ENCODE data around the gene CHCHD2. TPM values are rescaled to one million over a fixed set of nuclear protein-coding genes. Genes with fewer than 3 reads are reported as not detected.

The CHCHD2 gene
- total and polyA plus RNA-seq, 2 of the 13 experiments (the other 11 are each of a cell fraction or from before 2014, with no cell fraction given), result 330 to 572 TPM

DNA sequence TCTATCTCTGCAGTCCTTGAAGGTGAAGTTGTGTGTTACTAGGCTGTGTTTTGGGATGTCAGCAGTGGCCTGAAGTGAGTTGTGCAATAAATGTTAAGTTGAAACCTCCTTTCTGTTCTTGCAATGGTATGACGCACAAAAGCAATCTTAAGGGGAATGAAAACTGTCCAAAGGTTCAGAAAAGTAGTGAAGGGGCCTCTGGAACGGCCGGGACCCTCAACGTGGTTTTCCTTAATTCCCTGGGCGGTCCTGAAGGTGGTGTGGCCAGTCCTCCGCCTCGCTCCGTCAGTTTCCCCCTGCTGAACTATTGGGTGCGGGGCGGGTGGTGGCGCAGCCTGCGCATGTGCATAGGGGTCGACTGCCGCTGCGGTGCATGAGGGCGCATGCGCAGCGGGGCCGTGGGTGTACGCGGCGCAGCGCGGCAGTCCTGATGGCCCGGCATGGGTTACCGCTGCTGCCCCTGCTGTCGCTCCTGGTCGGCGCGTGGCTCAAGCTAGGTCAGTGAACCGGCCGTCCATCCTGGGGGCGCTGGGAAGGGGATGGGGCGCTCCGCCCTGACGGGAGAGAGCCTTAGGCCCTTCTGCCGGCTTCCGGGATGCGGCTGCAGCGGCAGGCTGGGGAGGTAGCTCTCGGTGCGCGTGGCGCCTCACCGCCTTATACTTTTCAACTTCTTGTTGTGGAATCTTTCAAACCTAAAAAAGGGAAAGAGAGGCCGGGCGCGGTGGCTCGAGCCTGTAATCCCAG is 42.2 kb downstream of the CHCHD2 start, which contains the start of gene SUMF2 (continued):
- TF ChIP-seq, protein P1, sequence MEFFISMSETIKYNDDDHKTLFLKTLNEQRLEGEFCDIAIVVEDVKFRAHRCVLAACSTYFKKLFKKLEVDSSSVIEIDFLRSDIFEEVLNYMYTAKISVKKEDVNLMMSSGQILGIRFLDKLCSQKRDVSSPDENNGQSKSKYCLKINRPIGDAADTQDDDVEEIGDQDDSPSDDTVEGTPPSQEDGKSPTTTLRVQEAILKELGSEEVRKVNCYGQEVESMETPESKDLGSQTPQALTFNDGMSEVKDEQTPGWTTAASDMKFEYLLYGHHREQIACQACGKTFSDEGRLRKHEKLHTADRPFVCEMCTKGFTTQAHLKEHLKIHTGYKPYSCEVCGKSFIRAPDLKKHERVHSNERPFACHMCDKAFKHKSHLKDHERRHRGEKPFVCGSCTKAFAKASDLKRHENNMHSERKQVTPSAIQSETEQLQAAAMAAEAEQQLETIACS (CRISPR knock-in tag; IDR thresholded peaks at IDR 0.05), result peak; percentile 25; the same call in 1 of the 2 replicates
- no peak for TF ChIP-seq ATAD3A (CRISPR knock-in tag; IDR thresholded peaks at IDR 0.05)
- 0 out of 2 replicates have a peak, but pooled peaks have one; percentile 63 for TF ChIP-seq ZNF136 (CRISPR knock-in tag; IDR thresholded peaks at IDR 0.05; ENCODE audit: low read depth)
- no peak for TF ChIP-seq SMARCE1 (IDR thresholded peaks at IDR 0.05; ENCODE audit: borderline replicate concordance)
- TF ChIP-seq, protein P2, sequence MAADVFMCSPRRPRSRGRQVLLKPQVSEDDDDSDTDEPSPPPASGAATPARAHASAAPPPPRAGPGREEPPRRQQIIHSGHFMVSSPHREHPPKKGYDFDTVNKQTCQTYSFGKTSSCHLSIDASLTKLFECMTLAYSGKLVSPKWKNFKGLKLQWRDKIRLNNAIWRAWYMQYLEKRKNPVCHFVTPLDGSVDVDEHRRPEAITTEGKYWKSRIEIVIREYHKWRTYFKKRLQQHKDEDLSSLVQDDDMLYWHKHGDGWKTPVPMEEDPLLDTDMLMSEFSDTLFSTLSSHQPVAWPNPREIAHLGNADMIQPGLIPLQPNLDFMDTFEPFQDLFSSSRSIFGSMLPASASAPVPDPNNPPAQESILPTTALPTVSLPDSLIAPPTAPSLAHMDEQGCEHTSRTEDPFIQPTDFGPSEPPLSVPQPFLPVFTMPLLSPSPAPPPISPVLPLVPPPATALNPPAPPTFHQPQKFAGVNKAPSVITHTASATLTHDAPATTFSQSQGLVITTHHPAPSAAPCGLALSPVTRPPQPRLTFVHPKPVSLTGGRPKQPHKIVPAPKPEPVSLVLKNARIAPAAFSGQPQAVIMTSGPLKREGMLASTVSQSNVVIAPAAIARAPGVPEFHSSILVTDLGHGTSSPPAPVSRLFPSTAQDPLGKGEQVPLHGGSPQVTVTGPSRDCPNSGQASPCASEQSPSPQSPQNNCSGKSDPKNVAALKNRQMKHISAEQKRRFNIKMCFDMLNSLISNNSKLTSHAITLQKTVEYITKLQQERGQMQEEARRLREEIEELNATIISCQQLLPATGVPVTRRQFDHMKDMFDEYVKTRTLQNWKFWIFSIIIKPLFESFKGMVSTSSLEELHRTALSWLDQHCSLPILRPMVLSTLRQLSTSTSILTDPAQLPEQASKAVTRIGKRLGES (CRISPR knock-in tag; IDR thresholded peaks at IDR 0.05; ENCODE audit: borderline replicate concordance), result no peak; the same call in 1 of the 2 replicates
- TF ChIP-seq FOXO1 (CRISPR knock-in tag; IDR thresholded peaks at IDR 0.05), result peak; percentile 14; the same call in 1 of the 2 replicates
- TF ChIP-seq ZNF562 (CRISPR knock-in tag; IDR thresholded peaks at IDR 0.05; ENCODE audit: borderline replicate concordance), result no peak
- TF ChIP-seq ZNF30 (CRISPR knock-in tag; IDR thresholded peaks at IDR 0.05), result no peak
- TF ChIP-seq BRCA1 (CRISPR knock-in tag; IDR thresholded peaks at IDR 0.05), result peak; percentile 88; the same call in 1 of the 2 replicates
- no peak for TF ChIP-seq LCORL (IDR thresholded peaks at IDR 0.05)
- peak; percentile 73; the same call in 1 of the 2 replicates for TF ChIP-seq LCORL (CRISPR knock-in tag; IDR thresholded peaks at IDR 0.05)
- no peak for TF ChIP-seq ZNF382 (CRISPR knock-in tag; IDR thresholded peaks at IDR 0.05; ENCODE audit: borderline replicate concordance)
- TF ChIP-seq, protein P3, sequence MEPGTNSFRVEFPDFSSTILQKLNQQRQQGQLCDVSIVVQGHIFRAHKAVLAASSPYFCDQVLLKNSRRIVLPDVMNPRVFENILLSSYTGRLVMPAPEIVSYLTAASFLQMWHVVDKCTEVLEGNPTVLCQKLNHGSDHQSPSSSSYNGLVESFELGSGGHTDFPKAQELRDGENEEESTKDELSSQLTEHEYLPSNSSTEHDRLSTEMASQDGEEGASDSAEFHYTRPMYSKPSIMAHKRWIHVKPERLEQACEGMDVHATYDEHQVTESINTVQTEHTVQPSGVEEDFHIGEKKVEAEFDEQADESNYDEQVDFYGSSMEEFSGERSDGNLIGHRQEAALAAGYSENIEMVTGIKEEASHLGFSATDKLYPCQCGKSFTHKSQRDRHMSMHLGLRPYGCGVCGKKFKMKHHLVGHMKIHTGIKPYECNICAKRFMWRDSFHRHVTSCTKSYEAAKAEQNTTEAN (CRISPR knock-in tag; conservative IDR thresholded peaks at IDR 0.05), result peak; percentile 57; the same call in 1 of the 2 replicates
- TF ChIP-seq, protein P4, sequence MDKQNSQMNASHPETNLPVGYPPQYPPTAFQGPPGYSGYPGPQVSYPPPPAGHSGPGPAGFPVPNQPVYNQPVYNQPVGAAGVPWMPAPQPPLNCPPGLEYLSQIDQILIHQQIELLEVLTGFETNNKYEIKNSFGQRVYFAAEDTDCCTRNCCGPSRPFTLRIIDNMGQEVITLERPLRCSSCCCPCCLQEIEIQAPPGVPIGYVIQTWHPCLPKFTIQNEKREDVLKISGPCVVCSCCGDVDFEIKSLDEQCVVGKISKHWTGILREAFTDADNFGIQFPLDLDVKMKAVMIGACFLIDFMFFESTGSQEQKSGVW (CRISPR knock-in tag; IDR thresholded peaks at IDR 0.05; ENCODE audit: borderline replicate concordance), result no peak
- peak; percentile 57 for TF ChIP-seq STAG1 (CRISPR knock-in tag; IDR thresholded peaks at IDR 0.05)
- no peak for TF ChIP-seq RBAK (CRISPR knock-in tag; IDR thresholded peaks at IDR 0.05)
- TF ChIP-seq NPAS2 (CRISPR knock-in tag; IDR thresholded peaks at IDR 0.05; ENCODE audit: borderline replicate concordance), result no peak
- TF ChIP-seq, protein P5, sequence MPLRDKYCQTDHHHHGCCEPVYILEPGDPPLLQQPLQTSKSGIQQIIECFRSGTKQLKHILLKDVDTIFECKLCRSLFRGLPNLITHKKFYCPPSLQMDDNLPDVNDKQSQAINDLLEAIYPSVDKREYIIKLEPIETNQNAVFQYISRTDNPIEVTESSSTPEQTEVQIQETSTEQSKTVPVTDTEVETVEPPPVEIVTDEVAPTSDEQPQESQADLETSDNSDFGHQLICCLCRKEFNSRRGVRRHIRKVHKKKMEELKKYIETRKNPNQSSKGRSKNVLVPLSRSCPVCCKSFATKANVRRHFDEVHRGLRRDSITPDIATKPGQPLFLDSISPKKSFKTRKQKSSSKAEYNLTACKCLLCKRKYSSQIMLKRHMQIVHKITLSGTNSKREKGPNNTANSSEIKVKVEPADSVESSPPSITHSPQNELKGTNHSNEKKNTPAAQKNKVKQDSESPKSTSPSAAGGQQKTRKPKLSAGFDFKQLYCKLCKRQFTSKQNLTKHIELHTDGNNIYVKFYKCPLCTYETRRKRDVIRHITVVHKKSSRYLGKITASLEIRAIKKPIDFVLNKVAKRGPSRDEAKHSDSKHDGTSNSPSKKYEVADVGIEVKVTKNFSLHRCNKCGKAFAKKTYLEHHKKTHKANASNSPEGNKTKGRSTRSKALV (CRISPR knock-in tag; IDR thresholded peaks at IDR 0.05), result 0 out of 2 replicates have a peak, but pooled peaks have one; percentile 36
- TF ChIP-seq, protein P6, sequence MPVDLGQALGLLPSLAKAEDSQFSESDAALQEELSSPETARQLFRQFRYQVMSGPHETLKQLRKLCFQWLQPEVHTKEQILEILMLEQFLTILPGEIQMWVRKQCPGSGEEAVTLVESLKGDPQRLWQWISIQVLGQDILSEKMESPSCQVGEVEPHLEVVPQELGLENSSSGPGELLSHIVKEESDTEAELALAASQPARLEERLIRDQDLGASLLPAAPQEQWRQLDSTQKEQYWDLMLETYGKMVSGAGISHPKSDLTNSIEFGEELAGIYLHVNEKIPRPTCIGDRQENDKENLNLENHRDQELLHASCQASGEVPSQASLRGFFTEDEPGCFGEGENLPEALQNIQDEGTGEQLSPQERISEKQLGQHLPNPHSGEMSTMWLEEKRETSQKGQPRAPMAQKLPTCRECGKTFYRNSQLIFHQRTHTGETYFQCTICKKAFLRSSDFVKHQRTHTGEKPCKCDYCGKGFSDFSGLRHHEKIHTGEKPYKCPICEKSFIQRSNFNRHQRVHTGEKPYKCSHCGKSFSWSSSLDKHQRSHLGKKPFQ (CRISPR knock-in tag; IDR thresholded peaks at IDR 0.05; ENCODE audit: insufficient replicate concordance), result peak; percentile 63

All from HepG2 (cell line).